Ishikawa (cell line): ENCODE measurements around the gene OR4S1.

Experiments used
- CEBPB ChIP-seq: IDR thresholded peaks from 2 replicates; pipeline ENCODE4 v1.6.1; 2012
- CREB1 ChIP-seq: IDR thresholded peaks from 2 replicates; pipeline ENCODE4 v1.6.1; 2012; ENCODE audit warnings: low read depth
- EP300 ChIP-seq: IDR thresholded peaks from 2 replicates; pipeline ENCODE4 v1.6.1; 2012; ENCODE audit warnings: borderline replicate concordance
- RAD21 ChIP-seq: IDR thresholded peaks from 2 replicates; pipeline ENCODE4 v1.6.1; 2012; ENCODE audit warnings: low read depth
- REST ChIP-seq: IDR thresholded peaks from 2 replicates; pipeline ENCODE4 v1.6.1; 2012; ENCODE audit warnings: low read depth, mild to moderate bottlenecking
- TAF1 ChIP-seq: IDR thresholded peaks from 2 replicates; pipeline ENCODE4 v1.6.1; 2012; ENCODE audit warnings: low read depth, mild to moderate bottlenecking
- TCF12 ChIP-seq: IDR thresholded peaks from 2 replicates; pipeline ENCODE4 v1.6.1; 2012; ENCODE audit warnings: low read depth
- YY1 ChIP-seq: IDR thresholded peaks from 2 replicates; pipeline ENCODE4 v1.6.1; 2012; ENCODE audit warnings: low read depth
- ZBTB7A ChIP-seq: IDR thresholded peaks from 2 replicates; pipeline ENCODE4 v1.6.1; 2012; ENCODE audit warnings: low read depth
- TF ChIP-seq, protein P1 (sequence below): IDR thresholded peaks from 2 replicates; pipeline ENCODE4 v1.6.1; 2012

DNA sequence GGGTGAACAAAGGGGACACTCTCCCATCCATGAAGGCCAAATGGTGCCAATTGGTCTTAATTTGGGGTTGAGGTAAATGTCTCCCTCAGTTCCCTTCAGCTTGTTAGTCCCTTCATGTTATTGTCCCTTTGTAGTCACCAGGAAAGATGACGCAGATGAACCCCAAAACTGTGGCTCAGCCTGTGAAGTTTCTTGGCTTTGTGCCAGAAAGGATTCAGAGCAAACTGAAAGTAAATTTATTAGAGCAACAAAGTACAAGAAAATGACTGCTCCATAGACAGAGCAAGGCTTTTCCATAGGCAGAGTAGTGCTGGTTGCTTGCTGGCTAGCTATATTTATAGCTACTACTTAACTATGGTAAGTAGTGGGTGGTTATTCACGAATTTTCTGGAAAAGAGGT lies 35.4 kb downstream of the OR4S1 start:
- no peak for TF ChIP-seq TCF12
- no peak for TF ChIP-seq EP300
- TF ChIP-seq REST = no peak
- no peak for TF ChIP-seq YY1
- TF ChIP-seq ZBTB7A = no peak
- TF ChIP-seq RAD21 = no peak
- TF ChIP-seq, protein P1, sequence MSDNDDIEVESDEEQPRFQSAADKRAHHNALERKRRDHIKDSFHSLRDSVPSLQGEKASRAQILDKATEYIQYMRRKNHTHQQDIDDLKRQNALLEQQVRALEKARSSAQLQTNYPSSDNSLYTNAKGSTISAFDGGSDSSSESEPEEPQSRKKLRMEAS = no peak
- no peak for TF ChIP-seq CREB1
- no peak for TF ChIP-seq TAF1
- TF ChIP-seq CEBPB = no peak
